SK-N-SH treated with all-trans-retinoic acid at 6 μM for 48 hours (cell line): ENCODE measurements around the gene MPC1.

ENCODE experiments used
- ATAC-seq: fragments of 200-7000 bp; cut with Tn5 transposase; 3 replicates; pipeline ENCODE4 v1.9.1; 2020; ENCODE audit warnings: mild to moderate bottlenecking, moderate library complexity
- ARNTL ChIP-seq: fragments of 450-650 bp; formaldehyde crosslinking; IDR thresholded peaks from 2 replicates; pipeline ENCODE4 v1.5.0; 2020; ENCODE audit warnings: low read depth, mild to moderate bottlenecking, moderate library complexity, borderline replicate concordance
- BACH2 ChIP-seq: fragments of 250-450 bp; sonication (Bioruptor Pico); IDR thresholded peaks from 2 replicates; pipeline ENCODE4 v1.9.0; 2021; ENCODE audit warnings: mild to moderate bottlenecking, borderline replicate concordance
- CSDC2 ChIP-seq: fragments of 250-450 bp; sonication (Bioruptor Pico); IDR thresholded peaks from 2 replicates; pipeline ENCODE4 v1.5.0; 2020; ENCODE audit warnings: mild to moderate bottlenecking, moderate library complexity
- ESRRG ChIP-seq: fragments of 250-450 bp; sonication (Bioruptor Pico); IDR thresholded peaks from 2 replicates; pipeline ENCODE4 v1.6.1; 2021; ENCODE audit warnings: mild to moderate bottlenecking
- GLIS3 ChIP-seq: fragments of 250-450 bp; sonication (Bioruptor Pico); IDR thresholded peaks from 2 replicates; pipeline ENCODE4 v1.5.0; 2020; ENCODE audit warnings: mild to moderate bottlenecking, moderate library complexity
- ISL1 ChIP-seq: fragments of 250-450 bp; sonication (Bioruptor Pico); IDR thresholded peaks from 2 replicates; pipeline ENCODE4 v2.1.2; 2022; ENCODE audit warnings: mild to moderate bottlenecking, moderate library complexity
- PPARA ChIP-seq: fragments of 250-450 bp; sonication (Bioruptor Pico); IDR thresholded peaks from 2 replicates; pipeline ENCODE4 v1.5.0; 2020; ENCODE audit warnings: mild to moderate bottlenecking, borderline replicate concordance
- RARB ChIP-seq: fragments of 250-450 bp; sonication (Bioruptor Pico); IDR thresholded peaks from 2 replicates; pipeline ENCODE4 v1.8.0; 2021; ENCODE audit warnings: mild to moderate bottlenecking, moderate library complexity
- SNAI2 ChIP-seq: fragments of 250-450 bp; sonication (Bioruptor Pico); IDR thresholded peaks from 2 replicates; pipeline ENCODE4 v1.5.0; 2020; ENCODE audit warnings: mild to moderate bottlenecking, moderate library complexity
- TCF4 ChIP-seq: fragments of 250-450 bp; sonication (Bioruptor Pico); IDR thresholded peaks from 2 replicates; pipeline ENCODE4 v1.8.0; 2021; ENCODE audit warnings: mild to moderate bottlenecking, moderate library complexity, borderline replicate concordance
- TOX ChIP-seq: fragments of 250-450 bp; sonication (Bioruptor Pico); IDR thresholded peaks from 2 replicates; pipeline ENCODE4 v1.8.0; 2021; ENCODE audit warnings: mild to moderate bottlenecking, moderate library complexity, borderline replicate concordance
- ZC3H10 ChIP-seq: fragments of 250-450 bp; sonication (Bioruptor Pico); IDR thresholded peaks from 2 replicates; pipeline ENCODE4 v1.5.1; 2021; ENCODE audit warnings: mild to moderate bottlenecking, moderate library complexity
- ZFP3 ChIP-seq: fragments of 250-450 bp; sonication (Bioruptor Pico); IDR thresholded peaks from 2 replicates; pipeline ENCODE4 v1.5.0; 2020; ENCODE audit warnings: mild to moderate bottlenecking, moderate library complexity
- ZNF70 ChIP-seq: fragments of 450-650 bp; formaldehyde crosslinking; IDR thresholded peaks from 2 replicates; pipeline ENCODE4 v1.5.0; 2020; ENCODE audit warnings: mild to moderate bottlenecking, moderate library complexity
- TF ChIP-seq, protein P1 (sequence below): fragments of 250-450 bp; sonication (Bioruptor Pico); IDR thresholded peaks from 2 replicates; pipeline ENCODE4 v1.5.1; 2021; ENCODE audit warnings: mild to moderate bottlenecking, moderate library complexity
- TF ChIP-seq, protein P2 (sequence below): fragments of 250-450 bp; sonication (Bioruptor Pico); IDR thresholded peaks from 2 replicates; pipeline ENCODE4 v1.8.0; 2021; ENCODE audit warnings: low read depth, mild to moderate bottlenecking, moderate library complexity, borderline replicate concordance
- TF ChIP-seq, protein P3 (sequence below): fragments of 250-450 bp; sonication (Bioruptor Pico); IDR thresholded peaks from 2 replicates; pipeline ENCODE4 v1.8.0; 2020; ENCODE audit warnings: mild to moderate bottlenecking, moderate library complexity, borderline replicate concordance
- TF ChIP-seq, protein P4 (sequence below): fragments of 250-450 bp; sonication (Bioruptor Pico); IDR thresholded peaks from 2 replicates; pipeline ENCODE4 v1.5.1; 2020; ENCODE audit warnings: low read depth, mild to moderate bottlenecking, moderate library complexity

MPC1 gene

DNA sequence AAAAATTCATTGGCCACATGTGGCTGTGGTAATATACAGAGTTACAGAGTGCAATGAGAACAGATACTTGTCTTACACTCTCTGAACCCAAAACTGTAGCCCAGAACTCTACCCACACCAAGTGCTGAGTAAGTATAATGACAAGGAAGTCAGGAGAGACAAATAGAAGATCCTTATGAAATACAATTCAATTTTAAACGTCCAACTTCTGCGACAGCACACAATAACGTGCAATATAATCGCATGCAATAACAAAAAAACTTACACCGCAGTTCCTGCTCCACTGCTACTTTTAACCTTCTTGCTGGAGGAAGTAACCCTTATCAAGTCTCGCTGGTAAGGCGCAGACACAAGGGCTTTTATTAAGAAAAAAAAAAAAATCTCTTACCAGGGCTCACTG, 41.3 kb downstream of the MPC1 start:
- TF ChIP-seq, protein P1, sequence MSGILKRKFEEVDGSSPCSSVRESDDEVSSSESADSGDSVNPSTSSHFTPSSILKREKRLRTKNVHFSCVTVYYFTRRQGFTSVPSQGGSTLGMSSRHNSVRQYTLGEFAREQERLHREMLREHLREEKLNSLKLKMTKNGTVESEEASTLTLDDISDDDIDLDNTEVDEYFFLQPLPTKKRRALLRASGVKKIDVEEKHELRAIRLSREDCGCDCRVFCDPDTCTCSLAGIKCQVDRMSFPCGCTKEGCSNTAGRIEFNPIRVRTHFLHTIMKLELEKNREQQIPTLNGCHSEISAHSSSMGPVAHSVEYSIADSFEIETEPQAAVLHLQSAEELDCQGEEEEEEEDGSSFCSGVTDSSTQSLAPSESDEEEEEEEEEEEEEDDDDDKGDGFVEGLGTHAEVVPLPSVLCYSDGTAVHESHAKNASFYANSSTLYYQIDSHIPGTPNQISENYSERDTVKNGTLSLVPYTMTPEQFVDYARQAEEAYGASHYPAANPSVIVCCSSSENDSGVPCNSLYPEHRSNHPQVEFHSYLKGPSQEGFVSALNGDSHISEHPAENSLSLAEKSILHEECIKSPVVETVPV = no peak
- TF ChIP-seq ISL1 (CRISPR knock-in tag) (no peak), ARNTL (no peak), TCF4 (CRISPR knock-in tag) (no peak), SNAI2 (CRISPR knock-in tag) (no peak), CSDC2 (CRISPR knock-in tag) (no peak), TOX (CRISPR knock-in tag) (no peak), BACH2 (no peak), PPARA (CRISPR knock-in tag) (no peak), GLIS3 (CRISPR knock-in tag) (no peak)
- TF ChIP-seq, protein P2, sequence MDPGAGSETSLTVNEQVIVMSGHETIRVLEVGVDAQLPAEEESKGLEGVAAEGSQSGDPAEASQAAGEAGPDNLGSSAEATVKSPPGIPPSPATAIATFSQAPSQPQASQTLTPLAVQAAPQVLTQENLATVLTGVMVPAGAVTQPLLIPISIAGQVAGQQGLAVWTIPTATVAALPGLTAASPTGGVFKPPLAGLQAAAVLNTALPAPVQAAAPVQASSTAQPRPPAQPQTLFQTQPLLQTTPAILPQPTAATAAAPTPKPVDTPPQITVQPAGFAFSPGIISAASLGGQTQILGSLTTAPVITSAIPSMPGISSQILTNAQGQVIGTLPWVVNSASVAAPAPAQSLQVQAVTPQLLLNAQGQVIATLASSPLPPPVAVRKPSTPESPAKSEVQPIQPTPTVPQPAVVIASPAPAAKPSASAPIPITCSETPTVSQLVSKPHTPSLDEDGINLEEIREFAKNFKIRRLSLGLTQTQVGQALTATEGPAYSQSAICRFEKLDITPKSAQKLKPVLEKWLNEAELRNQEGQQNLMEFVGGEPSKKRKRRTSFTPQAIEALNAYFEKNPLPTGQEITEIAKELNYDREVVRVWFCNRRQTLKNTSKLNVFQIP (CRISPR knock-in tag) = no peak
- TF ChIP-seq, protein P3, sequence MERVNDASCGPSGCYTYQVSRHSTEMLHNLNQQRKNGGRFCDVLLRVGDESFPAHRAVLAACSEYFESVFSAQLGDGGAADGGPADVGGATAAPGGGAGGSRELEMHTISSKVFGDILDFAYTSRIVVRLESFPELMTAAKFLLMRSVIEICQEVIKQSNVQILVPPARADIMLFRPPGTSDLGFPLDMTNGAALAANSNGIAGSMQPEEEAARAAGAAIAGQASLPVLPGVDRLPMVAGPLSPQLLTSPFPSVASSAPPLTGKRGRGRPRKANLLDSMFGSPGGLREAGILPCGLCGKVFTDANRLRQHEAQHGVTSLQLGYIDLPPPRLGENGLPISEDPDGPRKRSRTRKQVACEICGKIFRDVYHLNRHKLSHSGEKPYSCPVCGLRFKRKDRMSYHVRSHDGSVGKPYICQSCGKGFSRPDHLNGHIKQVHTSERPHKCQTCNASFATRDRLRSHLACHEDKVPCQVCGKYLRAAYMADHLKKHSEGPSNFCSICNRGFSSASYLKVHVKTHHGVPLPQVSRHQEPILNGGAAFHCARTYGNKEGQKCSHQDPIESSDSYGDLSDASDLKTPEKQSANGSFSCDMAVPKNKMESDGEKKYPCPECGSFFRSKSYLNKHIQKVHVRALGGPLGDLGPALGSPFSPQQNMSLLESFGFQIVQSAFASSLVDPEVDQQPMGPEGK = no peak
- TF ChIP-seq, protein P4, sequence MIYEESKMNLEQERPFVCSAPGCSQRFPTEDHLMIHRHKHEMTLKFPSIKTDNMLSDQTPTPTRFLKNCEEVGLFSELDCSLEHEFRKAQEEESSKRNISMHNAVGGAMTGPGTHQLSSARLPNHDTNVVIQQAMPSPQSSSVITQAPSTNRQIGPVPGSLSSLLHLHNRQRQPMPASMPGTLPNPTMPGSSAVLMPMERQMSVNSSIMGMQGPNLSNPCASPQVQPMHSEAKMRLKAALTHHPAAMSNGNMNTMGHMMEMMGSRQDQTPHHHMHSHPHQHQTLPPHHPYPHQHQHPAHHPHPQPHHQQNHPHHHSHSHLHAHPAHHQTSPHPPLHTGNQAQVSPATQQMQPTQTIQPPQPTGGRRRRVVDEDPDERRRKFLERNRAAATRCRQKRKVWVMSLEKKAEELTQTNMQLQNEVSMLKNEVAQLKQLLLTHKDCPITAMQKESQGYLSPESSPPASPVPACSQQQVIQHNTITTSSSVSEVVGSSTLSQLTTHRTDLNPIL (CRISPR knock-in tag) = no peak
- ATAC-seq = no peak

DNA sequence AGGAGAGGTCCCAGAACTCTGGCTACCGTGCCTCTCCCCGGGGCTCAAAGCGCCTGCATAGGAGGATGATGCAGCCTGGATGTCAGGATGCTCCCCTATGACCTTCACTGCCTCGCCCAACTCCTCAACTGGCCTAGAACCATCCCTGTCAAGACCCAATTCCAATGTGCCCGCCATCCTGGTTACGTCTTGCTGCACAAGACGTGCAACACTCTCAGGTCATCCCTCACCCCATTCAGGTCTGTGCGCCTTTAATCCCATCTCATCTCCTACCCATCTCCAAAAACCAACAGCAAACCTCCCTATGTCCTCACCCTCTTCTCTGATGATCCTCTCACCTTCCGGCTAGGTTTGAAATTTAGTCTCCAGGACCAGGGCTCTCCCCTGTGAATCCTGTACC, 43.9 kb downstream of the MPC1 start:
- TF ChIP-seq, protein P4 (CRISPR knock-in tag) = no peak
- TF ChIP-seq, protein P1 = no peak
- TF ChIP-seq ZFP3 (CRISPR knock-in tag) (no peak), ARNTL (no peak), ISL1 (CRISPR knock-in tag) (no peak), SNAI2 (CRISPR knock-in tag) (no peak), ESRRG (CRISPR knock-in tag) (no peak)
- ATAC-seq = no peak

DNA sequence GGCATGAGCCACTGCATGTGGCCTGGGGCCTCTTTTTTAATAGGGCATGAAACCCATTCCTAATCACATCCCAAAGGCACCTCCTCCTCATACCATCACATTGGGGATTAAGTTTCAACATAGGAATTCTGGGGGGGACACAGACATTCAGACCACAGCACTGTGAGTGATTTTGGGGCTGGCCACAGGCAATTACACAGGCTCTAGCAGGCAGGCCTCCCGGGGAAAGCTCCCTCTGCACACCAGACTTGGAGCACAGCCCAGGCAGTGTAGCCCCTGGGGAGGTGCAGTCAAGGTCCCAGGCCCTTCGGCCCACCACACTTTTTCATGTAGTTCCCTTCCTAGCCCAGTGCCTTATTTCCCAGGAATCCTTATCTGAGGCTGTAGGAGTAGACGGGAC, 45.9 kb downstream of the MPC1 start:
- no peak for TF ChIP-seq TOX (CRISPR knock-in tag)
- TF ChIP-seq CSDC2 (CRISPR knock-in tag) = no peak
- TF ChIP-seq, all 23 proteins: peak for 0
- no peak for ATAC-seq

DNA sequence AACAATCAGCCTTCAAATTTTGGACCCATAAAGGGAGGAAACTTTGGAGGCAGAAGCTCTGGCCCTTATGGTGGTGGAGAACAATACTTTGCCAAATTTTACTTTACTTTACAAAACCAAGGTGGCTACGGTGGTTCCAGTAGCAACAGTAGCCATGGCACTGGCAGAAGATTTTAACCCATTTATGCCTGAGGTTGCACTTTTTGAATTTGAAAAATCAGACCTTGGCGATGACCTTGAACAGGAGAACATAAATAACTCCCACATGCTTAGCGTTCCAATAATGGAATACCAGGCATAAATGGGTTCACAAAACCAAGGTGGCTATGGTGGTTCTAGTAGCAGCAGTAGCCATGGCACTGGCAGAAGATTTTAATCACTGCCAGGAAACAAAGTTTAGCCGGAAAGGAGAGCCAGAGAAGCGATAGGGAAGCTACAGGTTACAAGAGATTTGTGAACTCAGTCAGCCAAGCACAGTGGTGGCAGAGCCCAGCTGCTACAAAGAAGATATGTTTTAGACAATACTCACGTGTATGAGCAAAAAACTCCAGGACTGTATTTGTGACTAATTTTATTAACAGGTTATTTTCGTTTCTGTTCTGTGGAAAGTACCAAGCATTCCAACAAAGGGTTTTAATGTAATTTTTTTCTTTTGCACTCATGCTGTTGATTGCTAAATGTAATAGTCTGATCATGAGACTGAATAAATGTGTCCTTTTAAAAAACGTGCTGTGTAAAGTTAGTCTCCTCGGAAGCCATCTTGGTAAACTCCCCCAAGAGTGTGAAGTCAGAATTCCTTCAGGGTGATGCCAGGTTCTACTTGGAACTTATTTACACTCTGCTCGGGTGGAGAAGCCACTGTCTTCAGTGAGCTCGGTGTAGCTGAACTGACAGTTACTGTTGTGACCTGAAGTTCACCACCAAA, 47.1 kb downstream of the MPC1 start:
- ATAC-seq = no peak

More for the DNA sequence above, 47.1 kb downstream of the MPC1 start:
- TF ChIP-seq RARB (CRISPR knock-in tag) (no peak), ZC3H10 (CRISPR knock-in tag) (no peak), ZNF70 (CRISPR knock-in tag) (no peak), BACH2 (no peak)
- TF ChIP-seq, protein P2 (CRISPR knock-in tag) = no peak
- TF ChIP-seq, all 23 proteins: peak for 0
